DMS53 (cell line): Measurements from ENCODE around the gene RTTN.
"Not testable (repeated sequence)": the region's sequence is repeated elsewhere in the genome, so short reads cannot be mapped to it uniquely, and the experiment has no call there.

Experiments
- DNase-seq: peaks from one replicate; lab custom pipeline; 2025; lab: John Stamatoyannopoulos, UW

The RTTN gene, protein sequence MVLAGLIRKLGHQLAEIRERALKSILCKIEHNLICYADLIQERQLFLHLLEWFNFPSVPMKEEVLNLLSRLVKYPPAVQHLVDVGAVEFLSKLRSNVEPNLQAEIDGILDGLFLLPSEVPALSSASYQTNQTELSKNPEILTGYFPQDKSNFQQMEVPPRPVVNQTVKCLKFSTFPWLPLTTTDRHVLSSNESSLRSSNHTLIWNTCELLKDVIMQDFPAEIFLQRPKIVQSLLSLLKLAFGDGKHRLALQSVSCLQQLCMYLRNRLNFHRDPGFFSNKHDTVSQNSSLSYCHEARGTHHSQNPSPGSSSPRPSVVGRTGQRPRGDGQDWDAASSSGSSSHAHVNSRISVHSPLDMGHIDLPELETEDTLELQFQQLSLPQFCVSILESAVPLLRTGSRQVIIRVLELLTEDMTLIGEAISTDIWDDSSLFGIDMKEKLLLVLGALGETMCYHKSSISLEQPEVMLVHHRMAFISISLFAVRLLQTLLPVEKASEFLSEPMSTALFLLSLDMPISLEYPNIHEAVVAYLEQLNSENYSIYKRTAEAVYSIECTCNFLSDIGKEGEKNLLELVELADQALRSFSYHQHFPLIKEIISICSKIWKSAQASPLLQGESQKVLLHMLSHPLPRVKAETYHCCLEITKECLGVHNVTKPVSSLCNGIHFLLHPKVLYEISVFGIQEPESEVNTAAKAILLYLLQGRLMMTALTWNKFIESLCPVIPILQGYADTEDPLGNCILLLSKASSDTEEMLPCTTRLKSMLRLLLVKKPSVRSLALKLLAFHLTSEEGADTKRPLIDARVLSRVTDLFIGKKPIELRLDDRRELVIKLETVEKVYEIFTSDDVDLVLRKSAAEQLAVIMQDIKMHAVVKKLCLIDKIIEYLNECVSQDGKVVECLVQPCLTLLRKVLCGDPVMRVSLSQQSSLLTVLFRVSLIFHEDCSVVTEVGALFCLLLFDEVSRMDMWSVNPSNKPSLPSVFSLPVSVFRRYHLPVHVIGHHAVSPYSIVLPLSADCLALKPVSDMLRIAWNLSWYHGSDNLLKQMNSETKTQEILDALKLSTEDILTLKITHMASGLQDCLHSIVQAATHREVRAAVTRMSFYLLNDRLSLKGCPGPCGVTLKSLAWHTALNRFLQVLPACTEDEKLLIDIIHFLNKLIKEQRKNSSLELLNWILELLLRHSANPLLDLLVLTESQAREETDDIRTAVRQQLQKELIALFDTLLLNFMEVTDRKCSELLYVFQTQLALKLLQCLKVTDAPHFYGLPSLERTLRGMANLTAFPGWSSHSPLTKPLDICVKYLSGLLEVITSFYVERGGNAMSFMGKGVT (N-terminal part only)

DNA sequence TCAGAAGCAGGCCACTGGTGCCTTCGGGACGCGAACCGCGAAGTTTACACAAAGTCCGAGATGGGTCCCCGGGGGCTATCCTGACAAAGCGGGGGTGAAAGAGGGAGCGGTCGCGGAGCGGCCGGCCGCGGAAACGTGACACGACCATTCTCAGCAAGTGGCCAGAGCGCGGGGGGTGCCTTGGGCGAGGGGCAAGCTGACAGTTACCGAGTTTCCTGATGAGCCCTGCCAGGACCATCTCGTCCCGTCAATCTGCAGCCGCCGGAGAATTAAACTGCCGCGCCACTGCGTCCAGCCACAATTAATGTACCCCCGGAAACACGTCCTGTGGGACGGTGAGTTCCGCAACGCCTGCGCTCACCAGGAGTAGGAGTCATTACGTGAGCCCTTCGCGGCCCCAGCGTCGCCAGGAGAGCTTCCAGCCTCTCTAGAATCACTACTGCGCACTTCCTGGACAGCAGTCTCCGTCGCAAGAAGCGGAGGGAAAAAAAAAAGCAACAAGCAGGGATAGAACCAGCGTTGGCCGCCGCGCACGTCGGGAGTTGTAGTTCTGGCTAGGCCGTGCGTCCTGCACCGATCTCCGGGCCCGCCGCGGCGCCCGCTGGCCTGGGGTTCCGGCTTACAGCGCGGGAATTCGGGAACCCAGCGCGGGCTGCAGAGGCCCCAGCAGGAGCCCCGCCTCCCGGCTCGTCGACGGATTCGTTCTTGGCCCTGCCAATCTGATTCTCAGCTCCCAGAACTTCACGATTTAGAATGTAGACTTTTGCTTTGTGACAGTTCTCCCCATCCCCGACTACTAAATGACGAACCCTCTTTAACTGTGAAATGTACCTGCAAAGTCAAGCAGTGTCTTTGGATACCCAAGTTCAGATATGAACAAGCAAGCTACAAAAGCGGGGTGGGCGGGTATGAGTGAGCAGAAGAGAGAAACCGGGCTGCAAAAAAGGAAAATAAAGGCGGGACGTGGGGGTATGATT is at the start of gene RTTN:
TSS of gene RTTN (minus strand) at position 267 of the 977 bp plus-strand sequence. CDS start at position 238, 29 bp downstream.
- peak; percentile 99 for DNase-seq

DNA sequence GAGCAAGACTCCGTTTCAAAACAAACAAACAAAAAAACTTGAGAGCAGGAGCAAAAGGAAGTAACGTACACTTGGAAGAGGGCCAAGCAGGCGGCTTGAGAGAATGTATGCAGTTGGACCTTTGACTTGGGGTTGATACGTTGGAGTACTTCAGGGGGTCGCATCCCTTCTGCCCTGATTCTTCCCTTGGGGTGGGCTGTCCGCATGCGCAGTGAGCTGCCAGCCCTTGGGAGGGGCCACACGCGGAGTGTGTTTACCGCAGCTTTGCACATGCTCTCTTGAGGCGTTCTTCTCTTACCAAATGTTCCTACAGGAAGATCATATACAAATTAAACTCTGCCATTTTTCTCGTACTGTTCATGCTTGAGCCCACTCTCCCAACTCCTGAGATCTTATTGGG is 45.3 kb upstream of the RTTN start:
- peak; percentile 94 for DNase-seq

DNA sequence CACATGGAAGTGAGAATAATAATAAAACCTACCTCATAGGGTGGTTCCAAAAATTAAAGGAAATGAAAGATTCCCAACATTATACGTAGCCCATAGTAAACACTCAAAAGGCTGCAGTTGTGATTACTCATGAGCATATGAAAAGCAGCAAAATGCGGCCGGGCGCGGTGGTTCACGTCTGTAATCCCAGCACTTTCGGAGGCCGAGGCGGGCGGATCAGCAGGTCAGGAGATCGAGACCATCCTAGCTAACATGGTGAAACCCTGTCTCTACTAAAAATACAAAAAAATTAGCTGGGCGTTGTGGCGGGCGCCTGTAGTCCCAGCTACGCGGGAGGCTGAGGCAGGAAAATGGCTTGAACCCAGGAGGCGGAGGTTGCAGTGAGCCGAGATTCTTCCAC is 44.4 kb upstream of the RTTN start:
- DNase-seq, result not testable (repeated sequence)

DNA sequence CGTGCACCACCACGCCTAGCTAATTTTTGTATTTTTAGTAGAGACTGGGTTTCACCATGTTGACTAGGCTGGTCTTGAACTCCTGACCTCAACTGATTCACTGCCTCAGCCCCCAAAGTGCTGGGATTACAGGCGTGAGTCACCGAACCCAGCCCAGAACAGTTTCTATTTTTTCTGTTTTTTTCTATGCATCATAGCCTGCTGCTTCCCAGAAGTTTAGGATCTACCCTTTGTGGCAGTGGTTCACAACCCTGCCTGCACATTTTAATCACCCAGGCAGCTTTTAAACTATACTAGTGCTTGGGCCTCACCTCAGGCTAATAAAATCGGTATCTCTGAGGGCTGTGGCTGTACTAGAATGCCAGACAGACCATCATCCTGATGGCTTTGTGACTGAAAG is 43.6 kb upstream of the RTTN start:
- DNase-seq, result no peak

DNA sequence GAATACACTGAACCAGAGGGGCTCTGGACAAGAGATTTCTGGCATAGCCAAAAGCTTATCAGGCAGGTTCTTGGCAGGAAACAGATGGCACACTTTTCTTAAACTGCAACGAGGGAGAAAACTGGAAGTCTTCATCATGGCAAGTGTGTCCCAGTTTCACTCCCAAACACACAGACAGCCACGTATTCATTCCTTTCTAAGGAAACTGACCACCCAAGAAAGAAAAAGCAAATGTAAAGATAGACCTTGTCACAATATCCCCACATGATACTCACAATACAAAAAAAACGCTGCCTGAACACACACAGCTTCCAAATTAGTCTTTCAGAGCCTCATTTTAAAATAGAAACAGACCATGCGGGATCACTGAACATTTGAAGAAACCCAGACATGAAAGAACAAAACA is 40.6 kb upstream of the RTTN start:
- DNase-seq, result no peak

DNA sequence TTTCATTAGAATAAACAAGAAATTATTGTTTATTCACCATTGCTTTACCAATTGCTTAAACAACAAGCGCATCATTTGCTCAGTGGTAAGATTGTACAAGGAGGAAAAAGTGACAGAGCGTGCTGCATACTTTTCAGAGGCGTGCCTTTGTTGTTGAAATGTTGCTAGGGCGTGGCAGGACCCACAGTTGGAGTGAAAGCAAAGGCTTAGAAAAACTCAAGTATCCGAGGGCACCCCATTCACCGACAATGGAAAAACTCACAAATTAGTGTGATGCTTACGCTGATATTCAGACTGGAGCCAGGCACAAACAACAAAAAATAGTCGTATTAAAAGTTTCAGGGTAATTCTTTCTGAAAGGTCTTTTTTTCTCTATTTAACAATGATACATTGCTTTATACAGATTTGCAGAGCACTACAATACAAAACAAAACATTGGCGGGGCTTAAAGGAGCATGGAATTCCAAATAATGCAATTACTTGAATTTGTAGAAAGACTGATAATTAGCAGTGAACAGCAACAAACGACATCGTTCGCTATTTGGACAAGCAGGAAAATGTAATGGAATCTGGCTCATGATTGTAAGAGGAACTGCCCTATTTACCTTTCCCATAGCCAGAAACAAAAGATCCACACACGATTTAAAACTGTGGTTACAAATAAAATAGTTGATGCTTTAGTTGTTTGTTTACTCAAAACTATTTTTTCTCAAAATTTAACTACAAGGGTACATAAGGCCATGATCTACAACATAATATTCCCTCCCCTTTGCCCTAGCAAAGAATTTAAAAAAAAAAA is 37.8 kb upstream of the RTTN start:
- DNase-seq, result no peak

DNA sequence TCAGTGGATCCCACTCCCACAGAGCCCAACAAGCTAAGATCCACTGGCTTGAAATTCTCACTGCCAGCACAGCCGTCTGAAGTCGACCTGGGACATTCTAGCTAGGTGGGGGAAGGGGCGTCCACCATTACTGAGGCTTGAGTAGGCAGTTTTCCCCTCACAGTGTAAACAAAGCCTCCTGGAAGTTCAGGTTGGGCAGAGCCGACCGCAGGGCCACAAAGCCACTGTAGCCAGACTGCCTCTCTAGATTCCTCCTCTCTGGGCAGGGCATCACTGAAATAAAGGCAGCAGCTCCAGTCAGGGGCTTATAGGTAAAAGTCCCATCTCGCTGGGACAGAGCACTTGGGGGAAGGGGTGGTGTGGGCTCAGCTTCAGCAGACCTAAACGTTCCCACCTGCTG is 31.4 kb upstream of the RTTN start:
- not testable (repeated sequence) for DNase-seq

DNA sequence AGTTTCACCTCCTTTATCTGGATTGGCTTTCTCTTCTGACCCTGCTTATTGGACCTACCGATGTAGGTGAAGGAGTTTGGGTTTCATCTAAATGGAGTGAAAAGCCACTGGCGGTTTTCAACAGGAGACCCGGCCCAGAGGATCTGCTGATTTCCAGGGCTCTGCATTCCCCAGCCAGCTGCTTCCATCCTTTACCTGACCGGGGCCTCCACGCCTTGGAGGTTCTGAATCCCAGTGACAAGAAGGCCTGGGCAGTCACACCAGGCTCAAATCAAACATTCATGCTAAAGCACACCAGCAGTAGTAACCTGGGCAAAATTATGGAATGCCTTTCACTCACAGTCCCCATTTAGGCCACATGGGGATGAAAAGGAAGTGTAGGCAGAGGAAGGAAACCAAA is 30.0 kb upstream of the RTTN start:
- no peak for DNase-seq

DNA sequence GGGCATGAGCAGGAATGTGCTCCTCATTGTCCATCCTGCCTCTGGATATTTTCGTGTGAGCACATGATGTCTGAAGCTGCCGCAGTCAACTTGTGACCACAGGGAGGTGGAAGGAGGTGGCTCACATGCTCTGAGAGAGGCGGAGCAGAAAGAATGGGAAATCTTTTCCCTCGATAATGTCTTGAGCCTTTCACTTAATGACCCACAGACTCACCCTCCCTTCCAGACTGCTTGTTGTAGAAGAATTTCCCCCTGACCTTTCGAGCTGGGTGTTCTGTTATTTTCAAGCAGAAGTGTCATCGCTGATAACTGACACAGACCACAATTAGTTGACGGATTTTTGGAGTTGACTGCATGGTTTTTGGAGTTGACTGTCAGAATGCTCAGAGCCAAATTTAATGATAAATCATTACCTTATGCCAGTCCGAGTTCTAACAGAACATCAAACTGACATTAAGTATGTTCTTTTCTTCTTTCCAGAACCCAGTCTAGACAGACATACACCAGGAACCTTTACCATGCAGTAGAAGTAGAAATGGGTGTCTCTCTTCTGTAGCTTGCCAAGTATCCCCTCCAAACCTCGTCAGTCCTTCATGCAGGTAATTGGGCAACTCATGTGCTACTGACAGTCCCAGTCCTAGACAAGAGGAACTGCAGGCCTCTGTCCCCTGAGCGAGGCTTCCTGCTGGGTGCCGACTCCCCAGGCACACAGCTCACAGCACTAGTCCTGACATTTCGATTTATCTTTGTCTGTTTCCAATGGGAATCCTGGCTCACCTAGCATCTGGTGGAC is 29.4 kb upstream of the RTTN start:
- DNase-seq, result no peak

DNA sequence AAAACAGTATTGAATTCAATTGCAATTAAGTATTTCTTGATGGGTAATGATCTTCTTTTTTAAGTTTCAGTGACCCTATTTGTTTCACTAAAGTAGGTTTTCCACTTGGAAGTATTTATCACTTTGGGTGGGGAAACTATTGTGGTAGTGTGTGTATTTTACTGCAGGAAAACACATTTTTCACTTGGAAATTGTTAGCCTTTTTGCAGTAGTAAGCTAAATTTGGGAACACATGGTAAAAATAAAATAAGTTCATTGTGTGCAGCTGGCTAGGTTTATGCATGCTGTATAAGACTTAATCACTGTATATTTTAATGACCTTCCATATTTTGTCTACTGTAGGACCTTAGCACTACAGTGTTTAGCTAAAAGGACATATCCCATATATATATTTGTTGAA is 28.5 kb upstream of the RTTN start:
- DNase-seq, result no peak

DNA sequence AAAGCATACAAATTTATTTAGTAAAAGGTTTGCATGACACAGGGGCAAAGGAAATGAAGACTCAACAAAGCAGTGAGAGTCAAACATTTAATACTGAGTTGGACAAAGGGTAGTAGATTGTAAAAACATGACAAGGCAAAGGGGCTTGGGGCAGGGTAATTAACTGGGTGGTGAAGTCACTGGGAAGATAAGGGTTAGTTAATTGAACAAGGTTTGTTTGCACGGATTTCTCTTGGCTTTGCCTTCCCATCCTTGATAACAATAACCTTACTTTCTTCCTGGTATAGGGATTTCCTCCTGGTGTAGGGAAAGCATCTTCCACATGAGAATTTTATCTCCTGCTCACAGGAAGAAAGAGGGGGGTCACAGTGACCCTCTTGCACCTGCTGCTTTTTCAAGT is 26.8 kb upstream of the RTTN start:
- no peak for DNase-seq

DNA sequence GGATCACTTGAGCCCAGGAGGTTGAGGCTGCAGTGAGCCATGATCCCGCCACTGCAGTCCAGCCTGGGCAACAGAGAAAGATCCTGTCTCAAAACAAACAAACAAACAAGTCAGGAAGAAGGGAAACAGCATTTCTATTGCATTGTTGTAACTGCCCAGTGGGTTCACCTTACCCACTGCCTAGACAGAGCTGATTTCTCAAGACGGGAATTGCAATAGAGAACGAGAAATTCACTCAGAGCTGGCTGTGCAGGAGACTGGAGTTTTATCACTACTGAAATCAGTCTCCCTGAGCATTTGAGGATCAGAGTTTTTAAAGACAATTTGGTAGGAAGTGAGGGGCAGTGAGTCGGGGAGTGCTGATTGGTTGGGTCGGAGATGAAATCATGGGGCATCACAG is 24.2 kb upstream of the RTTN start:
- DNase-seq, result no peak

DNA sequence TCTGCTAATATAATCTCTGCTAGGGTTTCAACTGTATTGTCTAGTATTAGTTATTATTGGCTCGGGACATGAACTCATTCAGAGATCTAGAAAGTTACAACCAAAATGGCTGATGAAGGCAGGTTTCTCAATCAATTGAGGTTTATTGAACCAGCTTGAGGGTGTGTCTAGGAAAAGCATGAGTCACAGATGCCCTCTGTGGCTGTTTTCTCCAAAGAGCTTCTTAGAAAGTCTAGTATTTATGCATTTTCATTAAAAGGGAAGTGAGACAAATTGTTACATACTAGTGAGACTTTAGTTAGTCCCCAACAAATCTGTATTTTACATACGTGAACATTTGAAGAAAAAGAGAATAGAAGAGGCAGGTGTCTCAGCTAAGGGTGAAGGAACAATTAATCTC is 23.0 kb upstream of the RTTN start:
- no peak for DNase-seq

DNA sequence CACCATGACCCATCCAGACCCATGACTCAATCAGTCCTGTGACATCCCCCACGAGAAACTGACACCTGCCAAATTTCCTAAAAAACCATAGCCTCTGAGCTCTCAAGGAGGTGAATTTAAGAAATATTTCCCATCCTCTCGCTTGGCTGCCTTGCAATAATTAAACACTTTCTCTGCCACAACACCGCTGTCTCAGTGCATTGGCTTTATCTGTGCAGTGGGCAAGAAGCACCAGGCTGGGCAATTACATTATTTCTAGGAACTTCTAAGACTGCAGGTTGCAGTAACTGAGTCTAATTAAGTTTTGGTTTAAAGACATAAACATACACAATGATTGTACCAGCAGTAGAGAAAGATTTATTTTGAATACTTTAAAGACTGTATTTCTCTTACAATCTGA is 22.0 kb upstream of the RTTN start:
- no peak for DNase-seq

DNA sequence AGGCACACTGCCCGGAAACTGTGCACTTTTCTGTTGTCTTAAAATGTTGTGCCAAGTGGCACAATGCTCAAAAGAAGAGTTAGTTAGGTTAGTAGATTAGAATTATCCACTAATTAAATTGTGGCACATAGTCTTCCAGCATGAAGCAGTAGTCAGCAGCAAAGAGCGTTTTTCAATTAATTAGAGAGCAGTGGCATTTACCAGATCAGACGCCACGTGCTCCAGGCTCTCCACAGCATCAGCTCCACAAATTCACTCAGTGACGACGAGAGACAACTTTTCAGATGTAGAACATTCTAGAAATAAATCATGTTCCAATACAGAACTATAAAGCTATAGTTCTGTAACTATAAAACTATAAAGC is 16.4 kb upstream of the RTTN start:
- no peak for DNase-seq

DNA sequence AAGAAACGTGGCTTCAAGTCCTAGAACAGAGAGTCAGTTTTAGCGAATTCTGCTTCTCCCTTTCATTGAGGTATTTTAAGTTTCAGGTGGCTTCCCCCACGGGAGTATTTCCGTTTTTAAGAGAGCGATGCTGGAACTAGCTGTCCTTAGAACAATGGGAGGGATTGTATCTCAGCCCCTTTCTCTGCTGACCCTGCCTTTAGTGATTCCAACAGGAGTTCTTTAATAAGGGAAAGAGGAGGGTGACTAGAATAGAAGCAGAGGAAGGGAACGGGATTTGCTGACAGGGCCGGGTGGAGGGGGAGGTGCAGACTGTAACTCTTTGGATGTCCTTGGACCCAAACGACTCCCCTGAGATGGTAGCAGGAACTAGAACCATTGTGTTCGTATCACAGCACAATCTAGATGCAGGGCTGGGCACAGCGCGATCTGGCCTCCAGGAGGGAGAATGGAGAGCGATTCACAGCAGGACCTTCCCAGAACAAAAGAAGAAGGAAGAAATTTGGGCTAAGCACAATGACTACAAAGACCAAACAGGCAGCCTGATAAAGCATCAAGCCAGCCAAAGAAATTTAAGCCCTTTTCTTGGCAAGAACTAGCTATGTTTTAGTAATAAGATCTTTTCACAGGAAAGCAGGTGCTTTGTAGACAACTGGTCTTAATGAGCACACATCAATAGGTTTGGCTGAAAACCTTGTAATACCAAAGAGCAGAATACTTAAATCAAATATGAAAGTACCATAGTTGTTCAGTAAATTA is 15.8 kb upstream of the RTTN start:
- no peak for DNase-seq

DNA sequence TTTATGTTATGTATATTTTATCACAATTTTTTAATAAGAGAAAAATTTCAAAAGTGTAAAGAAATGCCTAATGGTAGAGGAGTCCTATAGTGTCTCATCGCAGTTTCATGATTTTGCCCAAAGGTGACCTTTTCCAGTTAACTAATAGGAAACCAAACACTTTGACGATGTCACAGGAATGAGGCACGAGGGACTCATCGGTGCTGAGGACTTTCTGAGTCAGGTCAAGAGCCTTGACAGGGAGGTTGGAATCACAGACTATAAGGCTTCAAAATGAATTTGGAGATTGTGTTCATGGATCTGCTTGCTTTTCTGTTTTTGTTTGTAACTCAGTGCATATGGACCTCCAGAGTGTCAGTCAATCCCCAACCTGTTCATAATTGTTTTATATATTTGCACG is 15.1 kb upstream of the RTTN start:
- DNase-seq, result no peak

DNA sequence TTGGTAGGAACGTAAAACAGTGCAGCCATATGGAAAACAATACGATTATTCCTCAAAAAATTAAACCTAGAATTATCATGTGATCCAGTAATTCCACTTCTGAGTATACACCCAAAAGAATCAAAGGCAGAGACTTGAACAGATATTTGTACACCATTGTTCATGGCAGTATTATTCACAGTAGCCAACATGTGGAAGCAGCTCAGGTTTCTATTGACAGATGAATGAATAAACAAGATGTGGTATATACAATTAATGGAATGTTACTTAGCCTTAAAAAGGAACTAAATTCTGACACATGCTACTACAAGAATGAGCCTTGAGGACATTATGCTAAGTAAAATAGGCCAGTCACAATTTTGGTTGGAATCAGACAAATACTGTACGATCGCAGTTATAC is 14.2 kb upstream of the RTTN start:
- DNase-seq, result peak; percentile 29

DNA sequence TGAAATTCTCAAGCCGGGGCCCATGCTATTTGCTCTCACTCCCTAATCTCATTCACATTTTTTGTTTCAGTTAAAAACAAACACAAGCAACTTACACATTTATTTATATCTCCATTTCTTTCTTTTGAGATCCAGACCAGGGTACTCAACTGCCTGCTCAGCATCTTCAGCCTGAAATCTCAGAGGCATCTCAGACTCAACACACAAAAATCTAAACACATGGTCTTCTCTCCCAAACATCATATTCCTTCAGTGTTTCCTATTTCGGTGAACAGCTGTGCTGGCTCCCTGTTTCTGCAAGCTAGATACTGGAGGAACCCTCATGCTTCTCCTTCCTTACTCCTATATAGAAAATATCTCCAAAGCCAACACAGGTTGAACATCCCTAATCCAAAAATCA is 11.3 kb upstream of the RTTN start:
- no peak for DNase-seq
